NCI-H128 (cell line): ENCODE measurements around the gene IRF3.
A peak's percentile ranks its signal among the peaks of the same experiment; 100 is the strongest.

ENCODE experiments used
- DNase-seq: peaks from one replicate; lab custom pipeline; 2025; ENCODE audit not compliant: unreplicated experiment; lab: John Stamatoyannopoulos, UW

The IRF3 gene

DNA sequence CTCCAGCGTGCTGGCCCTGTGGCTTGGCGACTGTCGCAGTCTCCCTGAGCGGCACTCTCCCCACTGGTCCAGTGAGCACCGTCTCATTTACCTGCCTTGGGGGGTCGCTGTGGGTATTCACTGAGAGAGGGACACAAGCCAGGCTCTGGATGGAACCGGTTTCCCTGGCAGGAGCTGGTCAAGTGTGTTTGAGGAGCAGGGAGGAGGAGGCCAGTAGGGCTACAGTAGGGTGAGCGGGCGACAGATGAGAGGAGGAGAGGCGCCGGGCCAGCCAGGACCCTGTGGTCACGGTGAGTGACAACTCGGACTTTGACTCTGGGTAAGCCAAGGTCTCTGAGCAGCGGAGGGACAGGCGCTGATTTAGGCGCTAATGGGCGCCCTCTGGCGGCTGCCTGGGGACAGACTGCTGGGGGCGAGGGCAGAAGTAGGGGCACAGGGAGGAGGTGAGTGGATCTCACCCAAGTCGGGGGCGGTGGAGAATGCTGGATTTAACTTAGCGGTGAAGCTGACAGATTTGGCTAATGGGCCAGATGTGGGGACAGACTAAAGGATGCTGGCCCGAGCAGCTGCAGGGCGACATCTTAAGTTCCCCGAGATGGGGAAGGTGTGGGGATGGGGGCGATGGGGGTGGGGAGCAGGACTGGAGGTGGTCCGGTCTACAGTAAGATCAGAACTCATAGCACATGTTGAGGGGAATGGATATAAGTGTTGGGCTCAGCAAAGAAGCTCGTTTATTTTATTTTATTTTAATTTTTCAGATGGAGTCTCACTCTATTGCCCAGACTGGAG is 6.7 kb upstream of the IRF3 start:
- peak; percentile 78 for DNase-seq

DNA sequence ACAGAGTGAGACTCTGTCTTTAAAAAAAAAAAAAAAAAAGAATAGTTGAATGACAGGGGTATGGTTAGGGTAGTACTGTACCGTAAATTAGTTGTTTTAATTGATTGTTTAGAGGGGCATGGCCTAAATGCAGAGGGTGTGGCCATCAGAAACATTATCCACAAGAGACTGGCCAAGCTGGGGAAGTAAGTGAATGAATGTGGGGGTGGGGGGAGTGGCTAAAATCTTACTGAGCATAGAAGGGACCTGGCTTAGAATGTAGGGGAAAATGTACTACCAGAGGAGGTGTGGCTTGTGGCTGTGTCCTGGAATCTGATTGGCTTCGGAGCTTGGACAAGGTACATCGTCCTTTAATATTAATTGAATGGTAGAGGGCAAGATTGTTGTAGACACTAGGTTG is 3.9 kb upstream of the IRF3 start:
- DNase-seq = no peak

DNA sequence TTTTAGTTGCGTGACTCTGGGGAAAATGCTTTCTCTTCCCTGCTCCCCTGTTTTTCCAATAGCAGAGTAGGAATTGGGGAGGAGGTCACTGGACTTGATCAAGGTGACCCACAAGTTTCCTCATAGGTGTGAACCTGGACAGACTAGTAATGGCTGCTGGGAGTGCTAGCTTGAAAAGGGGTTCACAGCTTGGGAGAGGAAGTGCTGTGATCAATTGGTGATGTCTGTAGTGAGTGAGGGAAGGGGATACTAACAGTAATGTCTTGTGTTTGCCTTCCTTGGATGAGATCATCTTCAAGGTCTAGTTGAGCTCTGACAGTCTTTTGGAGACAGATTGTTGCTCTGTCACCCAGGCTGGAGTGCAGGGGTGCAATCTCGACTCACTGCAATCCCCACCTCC is 1.8 kb upstream of the IRF3 start:
- DNase-seq = no peak

- no peak for DNase-seq
Observed at GRCh38 chr19:49666120-49666444, 425 bp upstream of the IRF3 start.

GRCh38 chr19:49665036-49665350 is 664 bp downstream of the IRF3 start:
- no peak for DNase-seq

DNA sequence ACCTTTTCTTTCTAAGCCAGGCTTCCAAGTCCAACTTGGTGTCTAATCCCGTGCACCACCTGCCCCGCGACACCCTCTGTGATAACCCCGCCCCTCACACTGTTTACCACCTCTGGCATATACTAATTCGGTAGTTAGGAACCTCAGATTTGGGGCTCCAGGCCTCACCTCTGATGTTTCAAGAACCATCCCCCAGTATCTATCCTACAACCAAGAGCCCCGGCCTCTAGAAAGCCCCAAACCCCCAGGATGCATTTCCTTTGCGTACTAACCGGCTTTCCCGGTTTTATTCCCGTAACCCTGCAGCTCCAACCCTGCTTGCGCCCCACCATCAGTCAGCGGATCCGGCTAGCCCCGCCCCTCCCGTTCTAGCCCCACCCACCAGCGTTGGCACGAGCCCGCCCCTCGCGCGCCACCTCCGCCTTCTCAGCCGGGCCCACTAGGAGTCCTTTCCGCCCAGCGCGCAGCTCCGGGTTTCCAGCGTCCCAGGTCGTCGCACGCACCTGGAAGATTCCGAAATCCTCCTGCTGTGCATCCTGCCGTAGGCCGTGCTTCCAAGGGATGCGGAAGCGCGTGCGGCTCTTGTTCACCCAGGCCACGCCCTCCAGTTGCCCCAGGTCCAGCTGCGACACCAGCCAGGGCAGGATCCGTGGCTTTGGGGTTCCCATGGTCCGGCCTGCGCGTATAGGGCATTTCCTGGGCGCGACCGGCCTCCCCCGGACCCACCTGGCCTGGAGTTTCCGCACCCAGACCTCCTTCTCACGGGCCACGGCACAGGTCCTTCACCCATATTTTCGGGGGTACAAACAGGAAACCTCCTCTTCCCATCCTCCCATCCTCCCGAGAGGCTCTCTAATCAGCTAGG is 1.3 kb downstream of the IRF3 start:
- DNase-seq = peak; percentile 47

DNA sequence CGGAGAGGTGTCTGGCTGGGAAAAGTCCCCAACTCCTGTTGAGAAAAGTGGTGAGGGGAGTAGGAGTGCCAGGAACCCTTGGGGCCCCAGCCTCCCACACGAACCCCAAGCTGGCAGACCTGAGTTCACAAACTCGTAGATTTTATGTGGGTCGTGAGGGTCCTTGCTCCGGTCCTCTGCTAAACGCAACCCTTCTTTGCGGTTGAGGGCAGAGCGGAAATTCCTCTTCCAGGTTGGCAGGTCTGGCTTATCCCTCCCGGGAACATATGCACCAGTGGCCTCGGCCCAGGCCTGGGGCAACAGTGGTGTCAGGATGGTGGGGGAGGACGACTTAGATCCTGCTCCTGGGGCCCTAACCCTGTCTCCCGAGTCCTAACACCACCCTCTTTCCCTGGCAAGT is 2.4 kb downstream of the IRF3 start:
- DNase-seq = no peak

- no peak for DNase-seq
Observed at GRCh38 chr19:49662011-49662410, 3.6 kb downstream of the IRF3 start.

DNA sequence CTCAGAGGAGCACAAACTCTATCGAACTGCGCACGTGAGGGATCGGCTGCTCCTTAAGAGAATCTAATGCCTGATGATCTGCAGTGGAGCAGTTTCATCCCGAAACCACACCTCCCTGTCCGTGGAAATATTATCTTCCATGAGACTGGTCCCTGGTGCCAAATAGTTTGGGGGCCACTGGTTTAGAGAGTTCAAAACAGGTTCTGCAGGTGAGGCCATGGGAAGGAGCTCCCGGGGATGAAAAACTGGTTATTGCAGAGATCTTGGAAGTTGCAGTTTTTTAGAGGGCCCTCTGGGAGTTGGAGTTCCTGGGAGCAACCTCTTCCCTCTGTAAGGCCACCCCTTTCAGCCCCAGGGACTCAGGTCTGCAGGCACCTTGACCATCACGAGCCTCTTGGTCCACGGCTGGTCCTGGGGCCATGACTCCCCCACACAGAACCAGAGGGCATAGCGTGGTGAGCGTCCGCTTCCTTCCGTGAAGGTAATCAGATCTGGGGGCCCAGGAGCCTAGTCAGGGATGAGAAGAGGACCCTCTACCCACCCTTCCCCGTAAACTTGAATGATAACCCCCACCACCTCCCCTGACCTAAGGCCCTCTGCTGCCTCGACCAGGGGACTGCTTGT is 5.2 kb downstream of the IRF3 start:
- DNase-seq = no peak

DNA sequence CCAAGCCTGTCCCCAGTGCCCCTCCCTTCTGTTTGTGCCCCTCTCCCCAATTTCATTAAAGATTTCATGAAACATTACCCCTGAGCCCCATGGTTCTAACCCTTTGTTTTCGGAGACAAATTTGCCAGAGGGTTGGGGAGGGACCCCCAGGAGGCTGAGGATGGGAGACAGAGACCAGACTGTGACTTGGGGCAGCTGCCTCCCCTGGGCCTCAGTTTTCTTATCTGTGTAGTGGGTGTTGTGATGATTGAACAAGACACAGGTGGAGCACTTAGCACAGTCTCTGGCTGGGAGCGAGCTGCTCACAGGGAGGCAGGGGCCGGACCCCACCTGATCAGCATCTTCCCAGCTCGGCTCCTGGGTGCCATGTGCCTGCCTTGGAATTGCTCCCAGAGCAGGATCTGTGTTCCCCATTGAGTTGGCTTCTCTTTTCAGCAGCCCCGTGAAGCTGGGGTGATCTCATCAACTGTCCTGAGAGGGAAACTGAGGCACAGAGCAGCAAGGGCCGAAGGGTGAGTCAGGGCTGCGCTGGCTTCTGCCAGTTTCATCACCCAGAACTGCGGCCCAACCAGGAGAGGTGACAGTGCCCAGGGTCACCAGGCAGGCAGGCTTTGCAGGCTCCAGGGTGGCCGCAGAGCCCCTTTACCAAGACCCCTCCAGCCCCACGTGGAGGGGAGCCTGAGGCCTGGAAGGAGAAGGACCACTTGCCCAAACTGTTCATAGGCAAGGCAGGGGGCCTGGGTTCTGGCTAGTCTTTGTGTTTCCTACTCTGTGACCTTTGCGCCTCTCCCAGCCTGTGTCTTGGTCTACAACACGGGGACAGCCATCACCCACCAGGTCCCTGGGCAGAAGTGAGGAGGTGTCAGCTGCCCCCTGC is 6.9 kb downstream of the IRF3 start:
- no peak for DNase-seq

DNA sequence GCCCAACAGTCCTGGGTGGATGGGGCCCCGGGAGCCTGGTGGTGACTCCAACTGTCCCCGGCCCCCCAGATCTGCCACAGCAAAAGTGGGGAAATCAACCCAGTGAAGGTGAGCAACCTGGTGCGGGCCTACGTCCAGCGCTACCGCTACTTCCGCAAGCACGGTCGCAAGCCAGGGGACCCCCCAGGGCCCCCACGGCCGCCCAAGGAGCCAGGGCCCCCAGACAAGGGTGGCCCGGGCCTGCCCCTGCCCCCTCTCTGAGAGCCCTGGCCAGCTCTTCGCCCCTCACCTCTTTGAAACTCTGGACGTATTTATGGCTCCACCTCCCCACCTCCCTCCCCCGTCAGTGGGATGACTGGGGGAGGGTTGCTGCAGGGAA is 7.5 kb downstream of the IRF3 start:
- DNase-seq = no peak

GRCh38 chr19:49657493-49658138 is 8.0 kb downstream of the IRF3 start:
- no peak for DNase-seq

- DNase-seq = no peak
Observed at GRCh38 chr19:49656456-49657109, 9.1 kb downstream of the IRF3 start.

GRCh38 chr19:49655570-49656455 is 9.8 kb downstream of the IRF3 start:
- DNase-seq = no peak

DNA sequence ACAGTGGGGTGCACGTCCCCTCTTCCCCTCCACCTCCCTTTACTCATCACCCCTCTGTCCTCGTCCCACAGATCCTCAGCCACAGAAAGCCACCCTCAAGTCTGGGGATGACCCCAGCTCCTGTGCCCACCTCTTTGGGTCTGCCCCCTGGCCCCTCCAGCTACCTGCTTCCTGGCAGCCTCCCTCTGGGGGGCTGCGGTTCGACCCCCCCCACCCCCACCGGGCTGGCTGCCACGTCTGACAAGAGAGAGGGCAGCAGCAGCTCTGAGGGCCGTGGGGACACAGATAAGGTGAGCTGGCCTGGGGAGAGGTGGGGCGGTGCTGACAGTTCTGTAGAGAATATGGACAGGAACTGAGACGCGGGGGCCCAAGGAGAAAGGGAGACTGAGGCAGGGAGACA is 11.1 kb downstream of the IRF3 start:
- no peak for DNase-seq

- DNase-seq = no peak
Observed at GRCh38 chr19:49653466-49653806, 12.2 kb downstream of the IRF3 start.

DNA sequence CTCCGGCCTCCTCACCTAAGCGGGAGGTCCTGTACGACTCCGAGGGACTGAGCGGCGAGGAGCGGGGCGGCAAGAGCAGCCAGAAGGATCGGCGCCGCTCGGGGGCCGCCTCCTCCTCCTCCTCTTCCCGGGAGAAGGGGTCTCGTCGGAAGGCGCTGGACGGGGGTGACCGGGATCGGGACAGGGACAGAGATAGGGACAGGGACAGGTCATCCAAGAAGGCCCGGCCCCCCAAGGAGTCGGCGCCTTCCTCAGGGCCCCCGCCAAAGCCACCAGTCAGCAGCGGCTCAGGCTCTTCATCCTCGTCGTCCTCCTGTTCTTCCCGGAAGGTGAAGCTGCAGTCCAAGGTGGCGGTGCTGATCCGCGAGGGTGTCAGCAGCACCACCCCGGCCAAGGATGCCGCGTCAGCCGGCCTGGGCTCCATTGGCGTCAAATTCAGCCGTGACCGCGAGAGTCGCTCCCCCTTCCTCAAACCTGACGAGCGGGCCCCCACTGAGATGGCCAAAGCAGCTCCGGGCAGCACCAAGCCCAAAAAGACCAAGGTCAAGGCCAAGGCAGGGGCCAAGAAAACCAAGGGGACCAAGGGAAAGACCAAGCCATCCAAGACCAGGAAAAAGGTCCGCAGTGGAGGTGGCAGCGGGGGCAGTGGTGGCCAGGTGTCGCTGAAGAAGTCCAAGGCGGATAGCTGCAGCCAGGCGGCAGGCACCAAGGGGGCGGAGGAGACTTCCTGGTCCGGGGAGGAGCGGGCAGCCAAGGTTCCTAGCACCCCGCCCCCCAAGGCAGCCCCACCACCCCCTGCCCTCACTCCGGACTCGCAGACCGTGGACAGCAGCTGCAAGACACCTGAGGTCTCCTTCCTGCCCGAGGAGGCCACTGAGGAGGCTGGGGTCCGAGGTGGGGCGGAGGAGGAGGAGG is 12.8 kb downstream of the IRF3 start:
- no peak for DNase-seq

- no peak for DNase-seq
Observed at GRCh38 chr19:49651820-49652550, 13.7 kb downstream of the IRF3 start.
